K562 (cell line): ENCODE measurements around the gene NRN1. TPM values are rescaled to one million over a fixed set of nuclear protein-coding genes. Genes with fewer than 3 reads are reported as not detected.

Experiments
- ATAC-seq: fragments of 200-7000 bp; cut with Tn5 transposase; 3 replicates; pipeline ENCODE4 v1.9.1; 2020; ENCODE audit warnings: moderate library complexity
- BruUV-seq: library from RNA; stranded (reverse); fragments of 400-500 nt; replicated peaks from 2 replicates; lab custom pipeline; 2021; lab: Mats Ljungman, UMichigan
- CTCF ChIA-PET: fragments of 300-600 bp; formaldehyde crosslinking; extraction: SDS; loops from one replicate; lab custom pipeline; 2021; ENCODE audit warnings: low intra/inter-chr PET ratio; lab: Yijun Ruan, JAX
- POLR2A ChIA-PET: fragments of 300-600, 350-650 bp; sonication (Branson Sonifier 250); formaldehyde crosslinking; extraction: SDS; loops from one replicate; lab custom pipeline; 2021; ENCODE audit warnings: antibody characterized with exemption, inconsistent platforms; lab: Yijun Ruan, JAX
- DNase-seq, 4 experiments: peaks; one replicate each; pipeline versions ENCODE4 v3.0.0 to v3.0.0-alpha.2; 2011 to 2018; ENCODE audit warnings: low spot score in 3 of 4, mixed read lengths in 3 of 4; ENCODE audit errors: extremely low read depth in 1 of 4
- FAIRE-seq: peaks from 2 replicates; lab custom pipeline; 2011; peaks lifted over from hg19 to GRCh38; lab: Jason Lieb, UNC
- H2AFZ ChIP-seq: 2 replicates; pipeline ENCODE4 v1.6.0; 2011; ENCODE audit warnings: low read depth, low read length, control low read depth, inconsistent platforms
- H3K27ac ChIP-seq: fragments of 200-600 bp; 3 replicates; pipeline ENCODE4 v1.8.0; 2011; ENCODE audit warnings: low read depth, mild to moderate bottlenecking, control low read depth, inconsistent platforms, low read length, moderate library complexity, mixed read lengths; ENCODE audit errors: extremely low read depth
- H3K27me3 ChIP-seq, 2 experiments: fragments of 300-600 bp in 1 of 2; 2 replicates in 1 of 2; 3 replicates in 1 of 2; pipeline versions ENCODE4 v1.6.0 to v1.8.0; 2011; ENCODE audit warnings: inconsistent platforms in 2 of 2, low read length in 2 of 2, mild to moderate bottlenecking in 1 of 2, mixed read lengths in 1 of 2, moderate library complexity in 1 of 2; ENCODE audit not compliant: control insufficient read depth in 2 of 2, insufficient read depth in 2 of 2
- H3K36me3 ChIP-seq: fragments of 300-600 bp; 3 replicates; pipeline ENCODE4 v1.8.0; 2011; ENCODE audit warnings: mild to moderate bottlenecking, low read length, inconsistent platforms; ENCODE audit not compliant: control insufficient read depth, insufficient read depth
- H3K4me1 ChIP-seq, 2 experiments: fragments of 200-600 bp in 1 of 2; replicated peaks in 1 of 2; 2 replicates in 1 of 2; 3 replicates in 1 of 2; pipeline versions ENCODE4 v1.5.1 to v1.8.0; 2011; ENCODE audit warnings: inconsistent platforms in 2 of 2, low read length in 2 of 2, mild to moderate bottlenecking in 1 of 2, mixed read lengths in 1 of 2, moderate library complexity in 1 of 2; ENCODE audit not compliant: control insufficient read depth in 2 of 2, insufficient read depth in 2 of 2
- H3K4me2 ChIP-seq: 2 replicates; pipeline ENCODE4 v1.6.1; 2011; ENCODE audit warnings: low read length, control low read depth, inconsistent platforms, mixed read lengths; ENCODE audit not compliant: insufficient read depth
- H3K4me3 ChIP-seq: fragments of 200-600 bp; sonication (generic), shearing (Covaris generic); 2 replicates; pipeline ENCODE4 v1.5.1; 2016; ENCODE audit warnings: control low read depth, inconsistent platforms
- H3K79me2 ChIP-seq: fragments of 200-600 bp; 3 replicates; pipeline ENCODE4 v1.8.0; 2011; ENCODE audit warnings: low read length, inconsistent platforms; ENCODE audit not compliant: control insufficient read depth, insufficient read depth
- H3K9ac ChIP-seq, 2 experiments: 2 replicates each; pipeline versions ENCODE4 v1.6.0 to v1.6.1; 2011; ENCODE audit warnings: low read depth in 2 of 2, low read length in 2 of 2, control low read depth in 1 of 2, inconsistent platforms in 1 of 2, mild to moderate bottlenecking in 1 of 2, mixed read lengths in 1 of 2; ENCODE audit not compliant: insufficient read depth in 1 of 2
- H3K9me1 ChIP-seq: one replicate; pipeline ENCODE4 v1.6.0; 2011; ENCODE audit warnings: inconsistent platforms, mild to moderate bottlenecking, low read length, moderate library complexity; ENCODE audit not compliant: control insufficient read depth, insufficient read depth
- H3K9me3 ChIP-seq: replicated peaks from 2 replicates; pipeline ENCODE4 v1.5.1; 2011; ENCODE audit warnings: low read depth, low read length, inconsistent platforms; ENCODE audit not compliant: control insufficient read depth, insufficient read depth
- H4K20me1 ChIP-seq: replicated peaks from 2 replicates; pipeline ENCODE4 v1.6.1; 2011; ENCODE audit warnings: low read length, inconsistent platforms, mixed read lengths; ENCODE audit not compliant: control insufficient read depth, insufficient read depth
- ARID3A ChIP-seq: IDR thresholded peaks from 2 replicates; pipeline ENCODE4 v1.6.1; 2012; ENCODE audit warnings: low read depth, low read length, improper control_type of control experiment, borderline replicate concordance
- BMI1 ChIP-seq: fragments of 150-350 bp; IDR thresholded peaks from 2 replicates; pipeline ENCODE4 v1.6.1; 2014; ENCODE audit warnings: low read length
- CLOCK ChIP-seq: fragments of 250-450 bp; sonication (Bioruptor Pico); IDR thresholded peaks from 2 replicates; pipeline ENCODE4 v1.4.0; 2020; ENCODE audit warnings: mild to moderate bottlenecking, moderate library complexity, borderline replicate concordance
- FOXM1 ChIP-seq, 2 experiments: fragments of 450-650 bp in 1 of 2; sonication (generic) in 1 of 2; formaldehyde crosslinking in 1 of 2; IDR thresholded peaks; 2 replicates each; pipeline versions ENCODE4 v1.6.1 to v1.9.0; 2017 to 2022; ENCODE audit warnings: low read depth in 2 of 2, mild to moderate bottlenecking in 2 of 2, missing genetic modification reagents in 1 of 2, moderate library complexity in 1 of 2
- GTF3C2 ChIP-seq: IDR thresholded peaks from 3 replicates; pipeline ENCODE4 v1.6.1; 2011; ENCODE audit warnings: borderline replicate concordance, mild to moderate bottlenecking, moderate library complexity; ENCODE audit not compliant: insufficient read length; ENCODE audit errors: extremely low read depth
- NELFE ChIP-seq: IDR thresholded peaks from 2 replicates; pipeline ENCODE4 v1.6.1; 2011; ENCODE audit warnings: mild to moderate bottlenecking; ENCODE audit not compliant: insufficient read depth, insufficient read length
- PYGO2 ChIP-seq: fragments of 450-650 bp; IDR thresholded peaks from 2 replicates; pipeline ENCODE4 v1.6.1; 2016; ENCODE audit warnings: mild to moderate bottlenecking, missing genetic modification characterization, moderate library complexity, missing compliant biosample characterization
- USF2 ChIP-seq: sonication (generic); formaldehyde crosslinking; IDR thresholded peaks from 2 replicates; pipeline ENCODE4 v1.5.0; 2020; ENCODE audit warnings: missing genetic modification reagents
- ZNF23 ChIP-seq: fragments of 250-450 bp; sonication (Bioruptor Pico); IDR thresholded peaks from 2 replicates; pipeline ENCODE4 v1.4.0; 2020; ENCODE audit warnings: mild to moderate bottlenecking
- WGBS: fragments of 100-300 bp; shearing (Covaris generic); methylation state at CpG from one replicate; pipeline ENCODE4 v1.1.6; 2016; ENCODE audit warnings: low coverage, mixed read lengths; ENCODE audit not compliant: insufficient coverage; ENCODE audit errors: missing lambda C conversion rate; 5-methylcytosine and 5-hydroxymethylcytosine counted together
- in situ Hi-C: fragments of 300-500 bp; cut with MboI; formaldehyde crosslinking; loops from 4 replicates; pipeline ENCODE4 v1.15.0; 2018; ENCODE audit warnings: inconsistent platforms, mixed read lengths
- intact Hi-C: fragments of 100-400 bp; cut with micrococcal nuclease; formaldehyde crosslinking; loops from 2 replicates; pipeline ENCODE4 v1.14.2; 2022
- polyA plus RNA-seq, 8 experiments: library from polyadenylated mRNA; depleted of rRNA in 4 of 8; stranded (reverse) in 5 of 8; unstranded in 3 of 8; fragments of >200 nt; fragmentation: Nextera tagmentation in 2 of 8; fragmentation: Illumina TruSeq in 1 of 8; extraction: Ambion mirVana in 2 of 8; extraction: Trizol in 1 of 8; gene quantifications; 2 replicates each; pipeline versions ENCODE4 v1.2.1 to v1.2.3, GENCODE V29; 2011 to 2014; ENCODE audit warnings: inconsistent platforms in 1 of 8, missing spikeins in 1 of 8
- total RNA-seq, 7 experiments: library from RNA; depleted of rRNA in 6 of 7; stranded (reverse); fragments of >200 nt in 6 of 7; fragmentation: Illumina TruSeq in 2 of 7; extraction: Trizol in 2 of 7; gene quantifications; 2 replicates each; pipeline versions ENCODE4 v1.2.1 to v1.2.3, GENCODE V29; 2011 to 2021; ENCODE audit warnings: low replicate concordance in 1 of 7
- TF ChIP-seq, protein P1 (sequence below), 2 experiments: fragments of 250-450 bp in 1 of 2; fragments of 450-650 bp in 1 of 2; sonication (Bioruptor Pico) in 1 of 2; IDR thresholded peaks; 2 replicates each; pipeline versions ENCODE4 v1.6.1 to v1.8.0; 2016 to 2021; ENCODE audit warnings: mild to moderate bottlenecking in 2 of 2, moderate library complexity in 2 of 2, missing compliant biosample characterization in 1 of 2, missing genetic modification characterization in 1 of 2

Gene NRN1
- total and polyA plus RNA-seq, 9 of the 15 experiments (the other 6 are each of a cell fraction or from before 2014, with no cell fraction given) = not detected

GRCh38 chr6:5976811-5977210 lies 29.9 kb downstream of the NRN1 start:
- no peak overlapping the region for H3K4me2 ChIP-seq
- H3K4me1 ChIP-seq = no peaks in the 10 kb centered on the region
- H4K20me1 ChIP-seq = no peaks in the 10 kb centered on the region
- no peaks in the 10 kb centered on the region for H3K79me2 ChIP-seq
- H2AFZ ChIP-seq = no peak overlapping the region
- FAIRE-seq (no peak), ATAC-seq (no peak), DNase-seq (no peak)
- peaks cover 0 to 6% of the 10 kb centered on the region in 2 experiments; a peak in 3 of 5 replicates for H3K27me3 ChIP-seq
- H3K36me3 ChIP-seq = no peaks in the 10 kb centered on the region
- no peaks in the 10 kb centered on the region for H3K9me1 ChIP-seq
- in situ Hi-C loops (no loop called here), intact Hi-C loops (no loop called here)
- H3K27ac ChIP-seq = no peak overlapping the region
- no TSS peak for BruUV-seq
- no peaks in the 10 kb centered on the region for H3K9me3 ChIP-seq
- no peak overlapping the region for H3K4me3 ChIP-seq
- 0% methylated on average over 3 of the region's 3 CpGs for WGBS
- POLR2A ChIA-PET = interaction anchor here (0.6 to 1.4 kb wide), 2 partner anchors 8 to 105 kb away, joined by 3 read pairs; no protein-coding TSS in a partner anchor
- CTCF ChIA-PET = no interaction called here
- no peak overlapping the region for H3K9ac ChIP-seq
- TF ChIP-seq BMI1 (no peak), USF2 (CRISPR knock-in tag) (no peak), ARID3A (no peak), GTF3C2 (no peak), ZNF23 (no peak), CLOCK (no peak), PYGO2 (tag) (no peak), FOXM1 (IDR thresholded peaks at IDR 0.05; ENCODE audit: low read depth) (no peak), FOXM1 (CRISPR knock-in tag; IDR thresholded peaks at IDR 0.05; ENCODE audit: low read depth) (no peak), NELFE (no peak)
- TF ChIP-seq, protein P1, sequence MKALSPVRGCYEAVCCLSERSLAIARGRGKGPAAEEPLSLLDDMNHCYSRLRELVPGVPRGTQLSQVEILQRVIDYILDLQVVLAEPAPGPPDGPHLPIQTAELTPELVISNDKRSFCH (CRISPR knock-in tag; IDR thresholded peaks at IDR 0.05) = no peak
- TF ChIP-seq, protein P1 (tag; IDR thresholded peaks at IDR 0.05) = no peak
